Measurements from ENCODE around the gene YBX1. TPM values are rescaled to one million over a fixed set of nuclear protein-coding genes. Genes with fewer than 3 reads are reported as not detected.

Gene YBX1
- 547 and 612 TPM in 2 replicates for total RNA-seq

DNA sequence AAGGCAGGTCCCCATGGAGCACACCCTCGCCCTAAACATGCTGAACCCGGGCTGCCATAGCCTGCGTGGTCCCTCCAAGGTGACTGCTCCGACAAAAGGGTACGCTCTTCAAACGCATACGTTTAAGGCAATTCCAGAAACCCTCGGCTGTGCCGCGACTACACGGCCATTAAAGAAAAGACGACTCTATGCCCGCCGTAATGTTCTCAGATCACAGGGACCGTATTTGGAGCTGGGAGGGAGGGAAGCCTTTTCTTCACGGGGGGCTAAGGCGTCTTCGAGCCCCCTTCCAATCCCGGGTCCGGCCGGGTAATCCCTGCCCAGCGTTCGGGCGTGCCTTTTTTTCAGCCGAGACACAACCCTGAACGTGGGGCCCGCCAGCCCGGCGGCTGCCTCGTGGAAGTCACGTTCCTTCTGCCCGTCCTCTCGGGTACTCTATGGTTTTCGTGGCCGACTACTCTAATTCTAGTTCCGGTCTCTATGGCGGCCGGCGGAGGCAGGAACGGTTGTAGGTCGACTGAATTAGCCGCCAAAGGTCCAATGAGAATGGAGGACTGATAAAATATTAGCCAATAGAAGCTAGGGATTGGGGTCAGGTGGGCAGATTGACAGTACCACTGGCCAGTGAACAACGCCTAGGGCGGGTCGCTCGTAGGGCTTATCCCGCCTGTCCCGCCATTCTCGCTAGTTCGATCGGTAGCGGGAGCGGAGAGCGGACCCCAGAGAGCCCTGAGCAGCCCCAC, at the start of gene YBX1:
Gene YBX1 (plus strand): TSS at position 678 of the 743 bp plus-strand sequence. CDS start 148 bp downstream, outside the sequence.

DNA sequence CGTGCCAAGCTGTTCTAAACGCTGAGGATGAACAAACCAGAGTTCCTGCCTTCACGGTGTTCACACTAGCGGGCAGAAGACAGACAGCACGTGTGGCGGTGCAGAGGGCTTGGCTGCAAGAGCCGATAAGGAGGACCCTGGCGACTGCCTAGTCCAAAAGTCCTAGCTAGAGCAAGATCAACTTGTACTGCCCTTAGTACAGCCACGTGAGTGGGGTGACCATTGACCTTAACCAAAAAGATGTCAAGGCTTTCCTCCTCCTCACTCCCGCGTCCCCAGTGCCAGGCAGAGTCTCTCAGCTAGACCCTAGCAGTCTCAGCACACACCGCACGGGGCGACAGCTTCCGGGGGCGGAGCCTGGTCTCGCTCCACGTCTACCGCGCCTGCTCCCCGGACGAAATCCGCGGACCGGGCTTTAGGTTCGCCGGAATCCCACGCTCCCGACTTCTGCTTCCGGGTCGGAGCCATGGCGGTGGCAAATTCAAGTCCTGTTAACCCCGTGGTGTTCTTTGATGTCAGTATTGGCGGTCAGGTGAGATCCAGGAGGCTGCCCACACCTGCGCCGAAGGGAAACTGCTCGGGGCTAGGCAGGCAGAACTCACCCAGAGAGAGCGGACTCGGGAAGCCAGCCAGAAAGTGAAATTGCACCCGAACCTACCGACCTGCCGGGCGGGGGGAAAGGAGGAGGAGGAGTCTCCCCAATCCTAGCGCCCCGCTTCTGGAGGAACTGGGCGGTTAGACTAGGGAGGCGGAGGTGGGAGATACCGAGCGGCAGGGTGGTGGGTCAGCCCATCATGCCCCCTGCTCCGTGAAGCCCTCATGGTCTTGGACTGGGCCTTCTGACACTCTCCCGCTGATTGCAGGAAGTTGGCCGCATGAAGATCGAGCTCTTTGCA, 24.0 kb upstream of the YBX1 start, which contains the start of gene PPIH:
Gene PPIH (plus strand): TSS at position 443 of the 896 bp plus-strand sequence. CDS start 24 bp downstream, at position 467.

DNA sequence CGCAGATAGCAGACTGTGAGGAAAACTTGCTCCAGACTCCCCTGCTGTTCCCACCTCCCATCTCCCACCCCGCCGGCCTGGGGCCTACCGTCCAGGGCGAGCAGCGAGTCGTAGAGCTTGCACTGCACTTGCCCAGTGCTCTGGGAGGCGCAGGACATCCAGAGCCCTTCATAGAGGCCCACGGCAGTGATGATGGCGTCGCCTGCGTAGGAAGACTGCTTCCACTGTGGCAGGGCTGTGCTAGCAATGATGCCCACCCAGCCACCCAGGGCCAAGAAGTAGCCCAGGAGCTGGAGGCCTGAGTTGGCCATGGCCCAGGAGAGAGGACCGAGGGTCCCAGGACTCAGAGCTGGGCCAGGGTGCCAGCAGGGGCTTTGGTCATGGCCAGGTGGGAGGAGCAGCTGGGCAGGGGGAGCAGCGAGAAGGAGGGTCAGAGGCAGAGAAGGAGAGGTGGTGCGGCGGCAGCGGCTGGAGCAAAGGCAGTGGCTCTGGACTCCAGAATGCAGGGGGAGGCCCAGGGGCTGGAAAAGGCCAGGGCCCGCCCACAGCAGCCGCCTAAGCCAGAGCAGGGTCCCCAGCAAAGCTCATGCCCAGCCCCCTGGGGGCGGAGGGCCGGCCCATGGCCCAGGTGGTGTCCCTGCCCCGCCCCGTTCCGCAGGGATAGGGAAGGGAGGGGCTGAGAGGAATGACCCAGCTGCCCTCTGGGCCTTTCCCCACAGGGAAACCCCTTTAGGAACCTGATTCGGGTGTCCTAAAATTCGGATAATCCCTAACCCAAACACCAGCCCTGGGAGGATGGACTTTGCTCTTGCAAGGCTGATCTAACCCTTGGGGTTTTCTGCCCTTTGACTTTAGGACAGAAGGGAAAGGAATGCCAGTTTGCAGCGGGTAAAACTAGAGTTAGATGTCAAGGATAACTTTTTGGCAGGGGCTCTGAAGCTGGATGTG, 57.8 kb downstream of the YBX1 start, which contains the start of gene CLDN19:
Gene CLDN19 (minus strand): TSS at position 484 of the 948 bp plus-strand sequence. CDS start 173 bp downstream, at position 311.

Other genes starting within 250 kb of the YBX1 start
- 0.14 and 0.66 TPM in 2 replicates for gene ZMYND12, start 226.4 kb upstream of the YBX1 start, total RNA-seq
- 34.1 and 50.7 TPM in 2 replicates for gene PPCS, start 225.9 kb upstream of the YBX1 start, total RNA-seq
- 0.43 and 0.66 TPM in 2 replicates for gene CCDC30, start 219.1 kb upstream of the YBX1 start, total RNA-seq
- 10.5 and 26.5 TPM in 2 replicates for gene PPIH, start 24.0 kb upstream of the YBX1 start, total RNA-seq
- not detected in 2 replicates for gene CLDN19, start 57.8 kb downstream of the YBX1 start, total RNA-seq
- 173 and 243 TPM in 2 replicates for gene P3H1, start 84.6 kb downstream of the YBX1 start, total RNA-seq
- gene C1orf50, start 84.8 kb downstream of the YBX1 start, total RNA-seq, result 3.3 TPM in 2 replicates
- gene TMEM269, start 102.6 kb downstream of the YBX1 start, total RNA-seq, result under 0.01 TPM in 1 of 2 replicates, not detected in the other
- 11.3 and 22.1 TPM in 2 replicates for gene ERMAP, start 134.7 kb downstream of the YBX1 start, total RNA-seq
- 10.6 and 11.6 TPM in 2 replicates for gene SVBP, start 135.0 kb downstream of the YBX1 start, total RNA-seq
- gene ZNF691, start 164.2 kb downstream of the YBX1 start, total RNA-seq, result 5.9 and 6.3 TPM in 2 replicates